GM21529 (cell line): ENCODE measurements around the gene CLUH.

Experiments used
- ATAC-seq: cut with Tn5 transposase; IDR thresholded peaks from one replicate; pipeline ENCODE4 v1.9.1; 2021; ENCODE audit not compliant: unreplicated experiment

CLUH gene, protein sequence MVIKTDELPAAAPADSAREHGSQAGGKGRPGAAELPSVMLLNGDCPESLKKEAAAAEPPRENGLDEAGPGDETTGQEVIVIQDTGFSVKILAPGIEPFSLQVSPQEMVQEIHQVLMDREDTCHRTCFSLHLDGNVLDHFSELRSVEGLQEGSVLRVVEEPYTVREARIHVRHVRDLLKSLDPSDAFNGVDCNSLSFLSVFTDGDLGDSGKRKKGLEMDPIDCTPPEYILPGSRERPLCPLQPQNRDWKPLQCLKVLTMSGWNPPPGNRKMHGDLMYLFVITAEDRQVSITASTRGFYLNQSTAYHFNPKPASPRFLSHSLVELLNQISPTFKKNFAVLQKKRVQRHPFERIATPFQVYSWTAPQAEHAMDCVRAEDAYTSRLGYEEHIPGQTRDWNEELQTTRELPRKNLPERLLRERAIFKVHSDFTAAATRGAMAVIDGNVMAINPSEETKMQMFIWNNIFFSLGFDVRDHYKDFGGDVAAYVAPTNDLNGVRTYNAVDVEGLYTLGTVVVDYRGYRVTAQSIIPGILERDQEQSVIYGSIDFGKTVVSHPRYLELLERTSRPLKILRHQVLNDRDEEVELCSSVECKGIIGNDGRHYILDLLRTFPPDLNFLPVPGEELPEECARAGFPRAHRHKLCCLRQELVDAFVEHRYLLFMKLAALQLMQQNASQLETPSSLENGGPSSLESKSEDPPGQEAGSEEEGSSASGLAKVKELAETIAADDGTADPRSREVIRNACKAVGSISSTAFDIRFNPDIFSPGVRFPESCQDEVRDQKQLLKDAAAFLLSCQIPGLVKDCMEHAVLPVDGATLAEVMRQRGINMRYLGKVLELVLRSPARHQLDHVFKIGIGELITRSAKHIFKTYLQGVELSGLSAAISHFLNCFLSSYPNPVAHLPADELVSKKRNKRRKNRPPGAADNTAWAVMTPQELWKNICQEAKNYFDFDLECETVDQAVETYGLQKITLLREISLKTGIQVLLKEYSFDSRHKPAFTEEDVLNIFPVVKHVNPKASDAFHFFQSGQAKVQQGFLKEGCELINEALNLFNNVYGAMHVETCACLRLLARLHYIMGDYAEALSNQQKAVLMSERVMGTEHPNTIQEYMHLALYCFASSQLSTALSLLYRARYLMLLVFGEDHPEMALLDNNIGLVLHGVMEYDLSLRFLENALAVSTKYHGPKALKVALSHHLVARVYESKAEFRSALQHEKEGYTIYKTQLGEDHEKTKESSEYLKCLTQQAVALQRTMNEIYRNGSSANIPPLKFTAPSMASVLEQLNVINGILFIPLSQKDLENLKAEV (N-terminal part only)

DNA sequence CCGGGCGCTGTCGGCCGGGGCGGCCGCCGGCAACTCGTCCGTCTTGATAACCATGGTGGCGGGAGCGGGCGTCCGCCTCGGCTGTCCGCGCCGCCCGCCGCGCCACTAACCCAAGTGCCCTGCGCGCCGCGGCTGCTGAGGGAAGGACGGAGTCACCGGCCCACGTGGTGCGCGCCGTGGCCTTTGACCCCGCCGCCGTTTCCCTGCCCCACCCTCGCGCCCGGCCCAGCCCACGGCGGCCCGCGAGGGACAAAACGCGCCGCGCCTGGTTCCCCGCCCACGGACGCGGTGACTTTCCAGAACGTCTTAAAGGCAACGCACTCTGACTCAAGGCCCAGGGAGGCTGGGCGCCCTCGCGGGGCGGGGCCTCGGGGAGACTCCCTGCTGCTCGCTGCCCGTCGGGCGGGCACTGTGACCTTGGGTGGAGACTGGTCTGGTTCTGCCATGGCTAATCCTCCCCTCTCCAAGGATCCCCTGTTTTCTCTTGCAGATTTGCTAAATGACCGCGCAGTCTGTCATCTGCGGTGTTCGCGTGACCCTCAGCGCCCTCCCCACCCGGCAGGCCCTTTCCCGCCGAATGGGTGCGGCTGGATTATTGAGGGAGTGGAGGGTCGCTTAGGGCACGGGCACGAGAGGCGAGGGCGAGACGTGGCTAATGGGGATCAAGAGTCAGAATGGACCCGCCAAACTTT lies at the start of gene CLUH:
Gene CLUH (minus strand): TSS at position 157 of the 692 bp plus-strand sequence. CDS start 103 bp downstream, at position 54.
- peak; percentile 67 for ATAC-seq

DNA sequence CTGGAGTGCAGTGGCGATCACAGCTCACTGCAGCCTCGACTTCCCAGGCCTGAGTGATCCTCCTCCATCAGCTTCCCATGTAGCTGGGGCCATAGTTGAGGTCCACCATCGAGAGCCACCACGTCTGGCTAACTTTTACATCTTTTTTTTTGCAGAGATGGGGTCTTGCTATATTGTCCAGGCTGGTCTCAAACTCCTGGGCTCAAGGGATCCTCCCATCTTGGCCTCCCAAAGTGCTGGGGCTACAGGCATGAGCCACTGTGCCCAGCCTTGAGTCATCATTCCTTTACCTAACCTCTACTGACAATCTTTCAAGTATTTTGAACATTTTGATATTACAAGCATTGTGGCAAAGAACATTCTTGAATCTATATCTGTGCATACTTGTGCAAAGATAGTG lies 47.3 kb upstream of the CLUH start:
- no peak for ATAC-seq

DNA sequence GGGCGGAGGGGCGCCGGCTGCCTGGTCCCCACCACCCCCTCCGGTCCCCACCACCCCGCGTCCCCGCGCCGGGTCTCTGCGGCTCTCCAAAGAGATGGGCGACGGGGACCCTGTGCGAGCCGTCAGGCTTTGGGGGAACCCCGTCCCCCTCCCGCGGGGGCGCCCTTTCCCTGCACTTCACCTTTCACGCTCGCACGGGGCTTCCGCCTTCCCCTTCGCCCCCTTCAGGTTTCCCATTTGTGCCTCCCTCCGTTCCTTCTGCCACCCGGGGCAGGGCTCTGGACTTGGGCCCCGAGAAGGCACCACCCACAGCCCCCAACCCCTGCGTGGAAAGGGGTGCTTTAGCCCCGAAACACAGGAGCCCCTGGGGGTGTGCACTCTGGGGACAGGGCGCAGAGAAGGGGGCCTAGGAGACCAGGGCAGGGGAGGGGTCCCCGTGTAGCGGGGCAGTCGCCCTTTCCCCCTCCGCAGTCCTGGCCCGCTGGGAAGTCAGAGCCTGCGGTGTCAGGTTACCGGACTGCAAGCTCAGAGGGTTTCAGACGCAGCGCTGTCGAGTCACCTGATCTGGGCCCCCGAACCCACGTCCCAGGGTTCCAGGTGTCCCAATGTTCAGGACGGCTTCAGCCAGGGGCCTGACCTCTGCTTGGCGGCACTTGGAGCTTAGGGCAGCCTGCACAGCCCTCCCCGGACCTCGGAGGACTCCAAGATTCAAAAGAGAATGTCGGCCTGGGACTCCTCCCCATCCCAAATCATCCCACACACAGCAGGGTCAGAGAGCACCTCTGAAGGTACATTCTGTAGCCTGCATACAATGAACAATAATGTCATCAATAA lies 44.5 kb upstream of the CLUH start:
- no peak for ATAC-seq

- ATAC-seq: no peak
Observed at GRCh38 chr17:2751491-2751890, 39.9 kb upstream of the CLUH start.

GRCh38 chr17:2750721-2751120 lies 39.2 kb upstream of the CLUH start:
- no peak for ATAC-seq

DNA sequence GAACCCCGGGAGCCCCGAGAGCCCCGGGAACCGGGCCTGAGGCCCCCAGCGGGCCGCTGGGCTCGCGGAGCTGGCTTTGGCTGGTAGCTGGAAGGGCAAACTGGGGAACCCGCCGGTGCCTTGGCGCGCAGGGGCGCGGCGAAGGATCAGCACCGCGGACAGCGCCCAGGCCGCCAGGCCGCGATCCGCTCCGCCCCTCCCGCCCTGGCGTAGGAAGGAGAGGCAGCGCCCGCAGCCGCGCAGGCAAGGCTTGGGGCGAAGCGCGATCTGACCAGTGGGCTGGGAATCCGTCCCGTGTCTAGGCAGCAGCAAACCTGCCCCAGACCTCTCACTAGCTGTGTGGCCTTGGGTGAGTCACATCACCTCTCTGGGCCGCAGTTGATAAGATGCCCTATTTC lies 38.2 kb upstream of the CLUH start:
- no peak for ATAC-seq

DNA sequence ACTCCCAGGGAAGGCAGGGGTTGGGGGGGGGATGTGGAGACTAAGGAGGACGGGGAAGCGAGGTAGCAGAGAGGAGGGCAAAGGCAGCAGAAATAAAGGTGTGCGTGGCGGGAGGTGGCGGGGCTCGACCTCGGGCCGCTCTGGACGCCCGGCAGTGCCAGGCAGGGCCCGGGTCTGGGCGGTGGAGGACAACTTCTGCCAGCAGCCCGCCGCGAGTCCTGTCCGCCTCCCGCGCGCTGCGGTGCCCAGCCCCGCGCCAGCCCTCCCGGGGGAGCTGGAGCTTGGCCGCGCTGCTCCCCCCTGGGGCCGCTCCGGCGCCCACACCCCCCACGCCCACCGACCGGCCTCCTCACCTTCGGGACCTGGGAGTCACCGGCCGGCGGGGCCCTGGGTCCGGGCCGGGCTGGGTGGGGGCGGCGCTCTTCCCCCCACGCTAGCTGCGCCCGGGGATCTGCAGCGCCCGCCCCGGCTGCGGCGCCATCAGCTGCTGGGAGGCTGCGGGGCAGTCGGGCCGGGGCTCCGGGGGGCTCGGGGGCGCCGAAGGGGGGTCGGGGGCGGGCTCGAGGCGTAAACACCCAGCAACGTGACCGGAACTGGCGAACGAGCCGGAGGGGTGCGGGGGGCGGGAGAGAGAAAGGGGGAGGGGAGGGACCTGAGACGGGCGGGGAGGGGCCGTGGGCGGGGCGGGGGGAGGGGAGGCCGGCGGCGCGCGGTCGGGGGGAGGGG lies 37.7 kb upstream of the CLUH start, which contains the start of gene CCDC92B:
Gene CCDC92B (minus strand): TSS at position 595 of the 726 bp plus-strand sequence. CDS start 14,507 bp downstream, outside the sequence.
- ATAC-seq: no peak

DNA sequence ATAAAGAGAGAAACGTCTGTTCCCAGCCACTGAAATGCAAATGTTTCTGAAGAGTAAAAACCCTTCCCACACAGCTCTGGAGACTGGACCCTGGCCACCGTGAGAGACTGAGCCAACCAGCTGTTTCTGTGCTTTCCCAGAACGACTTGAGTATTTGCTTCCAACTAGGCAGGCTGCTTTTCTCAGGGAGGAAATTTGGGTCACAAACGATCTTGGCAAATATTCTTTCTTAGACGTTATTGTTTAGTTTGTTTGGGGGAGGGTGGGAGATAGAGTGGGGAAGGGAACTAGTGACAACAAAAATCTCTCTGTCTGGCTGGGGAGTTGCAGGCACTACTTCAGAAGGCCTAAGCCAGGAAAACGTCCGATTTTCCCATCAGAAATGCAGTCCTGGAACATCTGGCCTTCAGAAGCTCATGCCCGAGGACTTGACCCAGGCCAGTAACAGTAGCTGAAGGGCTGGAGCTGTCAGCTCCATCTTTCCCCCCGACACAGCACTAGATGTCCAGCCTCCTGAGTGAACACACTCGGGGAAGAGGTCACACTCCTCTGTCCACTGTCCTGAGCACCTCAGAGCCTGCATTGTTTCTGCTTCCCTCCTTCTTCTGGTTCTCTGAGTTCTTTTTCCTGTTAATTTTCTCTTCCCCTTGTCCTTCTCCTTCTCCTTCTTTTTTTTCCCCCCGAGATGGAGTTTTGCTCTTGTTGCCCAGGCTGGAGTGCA lies 33.9 kb upstream of the CLUH start:
- no peak for ATAC-seq

DNA sequence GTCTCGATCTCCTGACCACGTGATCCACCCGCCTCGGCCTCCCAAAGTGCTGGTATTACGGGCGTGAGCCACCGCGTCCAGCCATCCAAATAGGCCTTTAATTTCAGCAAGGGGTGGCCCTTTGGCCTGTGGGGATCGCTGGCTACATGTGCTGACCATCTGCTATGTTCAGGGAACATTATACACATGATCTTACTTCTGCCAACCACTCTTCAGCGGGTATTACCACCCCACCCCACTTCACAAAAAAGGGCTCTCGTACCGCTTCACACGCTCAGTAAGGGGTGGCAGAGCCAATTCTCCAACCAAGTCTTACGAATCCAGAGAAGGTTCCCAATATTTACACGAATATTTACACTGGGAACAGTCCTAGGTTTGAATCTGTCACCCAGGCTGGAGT lies 26.1 kb upstream of the CLUH start:
- no peak for ATAC-seq

DNA sequence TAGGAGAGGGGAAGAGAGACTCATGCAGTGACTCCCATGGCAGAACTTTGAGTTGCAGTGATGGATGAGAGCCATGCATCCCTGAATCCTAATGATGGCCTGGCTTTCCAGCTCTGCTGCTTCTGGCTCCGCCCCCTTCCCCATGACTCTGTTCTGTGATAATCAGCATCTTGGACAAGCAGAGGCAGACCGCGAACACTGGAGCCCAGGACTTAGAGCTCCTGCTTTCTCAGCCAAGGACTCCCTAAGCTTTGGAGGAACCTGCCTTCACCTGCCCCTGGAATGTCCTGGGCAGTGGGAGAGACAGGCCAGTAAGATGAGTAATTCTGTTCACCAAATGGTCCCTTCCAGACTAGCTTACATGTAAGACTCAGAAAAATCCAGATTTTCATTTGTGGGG lies 25.4 kb upstream of the CLUH start:
- no peak for ATAC-seq

DNA sequence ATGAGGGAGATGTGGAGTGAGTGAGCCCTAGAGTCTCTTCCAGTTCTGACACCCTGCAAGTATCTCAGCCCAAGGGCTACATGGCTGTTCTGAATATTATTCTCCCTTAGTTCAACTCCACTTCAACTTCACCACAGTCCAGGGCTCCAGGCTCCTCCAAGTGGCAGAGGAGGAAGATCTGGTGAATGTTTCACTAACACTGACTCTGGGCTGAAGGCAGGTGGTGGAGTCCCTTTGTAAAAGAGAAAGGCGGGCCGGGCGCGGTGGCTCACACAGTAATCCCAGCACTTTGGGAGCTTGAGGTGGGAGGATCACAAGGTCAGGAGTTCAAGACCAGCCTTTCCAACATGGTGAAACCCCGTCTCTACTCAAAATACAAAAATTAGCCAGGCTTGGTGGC lies 24.3 kb upstream of the CLUH start:
- no peak for ATAC-seq

DNA sequence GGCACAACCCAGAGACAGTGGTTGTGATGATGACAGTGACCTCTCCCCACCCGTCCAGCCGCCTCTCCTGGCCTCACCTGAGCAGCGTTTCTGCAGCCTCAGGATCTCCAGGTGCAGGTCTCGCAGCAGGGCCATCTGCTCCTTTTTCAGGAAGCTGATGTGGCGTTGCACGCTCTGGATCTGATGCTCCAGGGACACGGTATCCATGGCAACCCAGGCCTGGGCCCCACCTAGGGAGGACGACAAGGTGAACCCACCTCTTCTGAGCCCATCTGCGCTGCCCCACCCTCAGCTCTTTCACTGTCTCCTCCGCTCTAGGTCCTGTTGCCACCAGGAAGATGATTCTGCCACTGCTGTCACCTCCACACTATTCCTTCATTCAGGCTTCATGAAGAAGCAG lies 23.4 kb upstream of the CLUH start:
- no peak for ATAC-seq

DNA sequence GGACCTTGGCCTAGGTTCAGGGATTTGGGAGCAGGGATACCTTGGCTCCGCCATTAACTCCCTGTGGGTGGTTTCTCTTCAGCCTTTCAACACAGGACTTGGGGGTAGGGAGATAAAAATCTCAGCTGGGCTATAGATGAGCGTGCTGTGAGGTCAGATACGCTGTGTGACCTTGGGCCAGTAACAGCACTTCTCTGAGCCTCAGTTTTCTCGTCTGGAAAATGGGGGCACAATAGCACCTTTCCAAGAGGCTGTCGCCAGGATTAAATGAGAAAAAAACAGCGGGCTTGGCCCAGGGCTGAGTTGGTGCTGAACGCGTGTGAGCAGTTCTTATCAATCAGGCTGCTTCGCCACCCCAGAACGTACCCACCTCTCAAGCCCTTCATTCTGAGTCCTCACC lies 20.2 kb upstream of the CLUH start:
- no peak for ATAC-seq

GRCh38 chr17:2730764-2731353 lies 19.3 kb upstream of the CLUH start:
- ATAC-seq: no peak

DNA sequence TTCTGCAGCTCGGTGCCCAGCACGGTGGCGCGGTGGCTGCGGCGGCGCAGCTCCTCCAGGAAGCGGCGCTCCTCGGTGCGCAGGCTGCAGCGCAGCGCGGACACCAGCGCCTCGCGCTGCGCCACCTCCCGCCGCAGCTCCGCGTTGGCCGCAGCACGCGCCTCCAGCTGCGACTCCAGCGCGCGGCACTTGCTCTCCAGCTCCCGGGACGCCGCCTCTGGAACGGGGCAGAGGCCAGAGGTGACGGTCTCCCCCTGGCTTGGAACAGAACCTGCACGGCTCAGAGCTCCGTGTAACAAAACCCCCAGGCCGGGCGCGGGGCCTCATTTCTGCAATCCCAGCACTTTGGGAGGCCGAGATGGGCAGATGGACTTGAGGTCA lies 13.2 kb upstream of the CLUH start:
- ATAC-seq: no peak

GRCh38 chr17:2723997-2724783 lies 12.6 kb upstream of the CLUH start:
- ATAC-seq: no peak

DNA sequence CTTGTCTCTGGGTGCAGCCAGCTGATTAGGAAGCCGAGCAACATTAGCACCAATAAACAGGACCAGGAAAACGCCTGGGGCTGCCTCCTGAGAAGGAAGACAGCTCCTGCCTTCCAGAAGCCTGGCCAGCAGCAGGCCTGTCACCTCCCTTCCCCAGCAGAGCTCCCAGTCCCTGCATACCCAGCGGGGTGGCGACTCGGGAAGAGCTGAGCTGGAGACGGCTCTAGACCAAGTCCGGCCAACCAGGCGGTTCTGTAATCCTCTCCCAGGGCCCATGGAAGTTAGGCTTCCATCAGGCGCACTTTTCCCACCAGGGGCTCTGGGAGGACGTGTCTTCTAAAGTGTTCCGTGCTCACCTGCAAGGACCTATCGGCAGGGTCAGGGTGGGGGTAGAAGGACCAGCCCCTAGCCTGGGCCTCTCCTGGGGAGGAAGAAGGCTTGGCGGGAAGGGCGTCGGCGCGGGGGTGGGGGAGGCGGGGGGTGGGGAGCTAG lies 12.0 kb upstream of the CLUH start:
- ATAC-seq: no peak
